ENCODE data around the gene HNRNPLL.
A peak's percentile ranks its signal among the peaks of the same experiment; 100 is the strongest.
"Not testable (repeated sequence)": the region's sequence is repeated elsewhere in the genome, so short reads cannot be mapped to it uniquely, and the experiment has no call there.

The HNRNPLL gene

GRCh38 chr2:38602732-38603401 lies at the start of gene HNRNPLL:
Gene HNRNPLL (minus strand): TSS chr2:38602928. CDS start chr2:38602626, 302 bp downstream.
- peak; percentile 95 to 97 for DNase-seq

DNA sequence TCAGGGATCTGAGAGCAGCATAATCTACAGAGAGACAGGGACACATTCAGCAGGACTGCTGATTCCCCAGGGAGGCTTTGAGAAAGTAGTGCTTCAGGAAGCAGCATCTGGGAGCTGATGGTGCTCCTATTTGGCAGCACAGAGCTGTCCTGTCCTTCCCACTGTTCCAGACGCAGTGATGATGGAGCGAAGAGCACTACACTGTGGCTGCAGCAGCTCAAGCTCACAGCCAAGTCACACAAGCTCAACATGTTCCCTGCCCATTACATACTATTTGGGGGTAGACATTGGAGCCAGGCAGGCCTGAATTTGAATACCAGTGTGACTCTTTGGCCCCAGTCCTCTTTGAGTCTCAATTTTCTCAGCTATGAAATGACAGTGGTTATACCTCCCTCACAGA lies 48.0 kb upstream of the HNRNPLL start:
- DNase-seq: no peak

- no peak for DNase-seq
Observed at GRCh38 chr2:38650012-38650411, 47.3 kb upstream of the HNRNPLL start.

DNA sequence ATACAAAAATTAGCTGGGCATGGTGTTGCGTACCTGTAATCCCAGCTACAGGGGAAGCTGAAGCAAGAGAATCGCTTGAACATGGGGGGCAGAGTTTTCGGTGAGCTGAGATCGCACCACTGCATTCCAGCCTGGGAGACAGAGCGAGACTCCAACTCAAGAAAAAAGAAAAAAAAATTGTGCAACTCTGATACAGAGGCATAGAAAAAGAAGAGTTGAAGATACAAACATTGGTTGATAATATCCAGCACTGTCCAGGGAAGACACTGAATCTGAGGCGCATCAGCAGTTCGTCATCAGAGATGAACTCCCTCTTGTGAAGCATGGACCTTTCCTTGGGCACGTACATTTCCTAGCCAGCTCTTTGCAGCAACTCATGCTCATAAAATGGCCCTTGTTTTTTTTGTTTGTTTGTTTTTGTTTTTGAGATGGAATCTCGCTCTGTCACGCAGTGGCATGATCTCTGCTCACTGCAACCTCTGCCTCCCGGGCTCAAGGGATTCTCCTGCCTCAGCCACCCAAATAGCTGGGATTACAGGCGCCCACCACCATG lies 46.5 kb upstream of the HNRNPLL start:
- DNase-seq: no peak

DNA sequence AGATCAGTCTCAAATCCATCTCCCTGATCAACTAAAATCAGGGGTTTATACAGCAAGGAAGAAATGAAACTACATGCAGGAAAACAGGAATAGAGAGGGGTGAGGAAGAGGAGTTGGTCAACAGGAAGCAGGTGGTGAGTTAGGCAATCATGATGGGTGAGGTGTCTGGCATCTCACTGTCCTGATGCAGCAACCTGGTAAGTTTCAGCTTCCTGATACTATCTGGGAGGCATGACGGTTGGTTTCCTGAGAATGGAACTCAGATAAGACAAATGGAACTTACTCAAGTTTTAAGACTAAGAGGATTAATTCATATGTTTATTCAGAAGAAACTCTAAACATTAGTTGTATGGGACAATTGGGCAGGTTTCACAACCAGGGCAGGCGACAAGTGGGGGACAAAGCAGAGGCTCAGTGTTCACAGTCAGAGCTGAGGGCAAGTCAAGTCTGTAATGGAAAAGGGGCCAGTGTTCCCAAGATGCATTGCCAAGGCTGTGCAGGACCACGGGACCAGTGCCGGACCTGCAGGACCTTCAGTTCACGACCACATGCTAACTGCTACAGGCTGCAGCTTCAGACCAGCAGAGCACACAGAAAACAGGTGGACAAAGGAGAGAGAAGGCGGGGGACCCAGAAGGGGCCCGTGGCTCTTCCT lies 45.5 kb upstream of the HNRNPLL start:
- no peak for DNase-seq

- not testable (repeated sequence) for DNase-seq
Observed at GRCh38 chr2:38643683-38644511, 41.2 kb upstream of the HNRNPLL start.

- no peak for DNase-seq
Observed at GRCh38 chr2:38643021-38643671, 40.4 kb upstream of the HNRNPLL start.

DNA sequence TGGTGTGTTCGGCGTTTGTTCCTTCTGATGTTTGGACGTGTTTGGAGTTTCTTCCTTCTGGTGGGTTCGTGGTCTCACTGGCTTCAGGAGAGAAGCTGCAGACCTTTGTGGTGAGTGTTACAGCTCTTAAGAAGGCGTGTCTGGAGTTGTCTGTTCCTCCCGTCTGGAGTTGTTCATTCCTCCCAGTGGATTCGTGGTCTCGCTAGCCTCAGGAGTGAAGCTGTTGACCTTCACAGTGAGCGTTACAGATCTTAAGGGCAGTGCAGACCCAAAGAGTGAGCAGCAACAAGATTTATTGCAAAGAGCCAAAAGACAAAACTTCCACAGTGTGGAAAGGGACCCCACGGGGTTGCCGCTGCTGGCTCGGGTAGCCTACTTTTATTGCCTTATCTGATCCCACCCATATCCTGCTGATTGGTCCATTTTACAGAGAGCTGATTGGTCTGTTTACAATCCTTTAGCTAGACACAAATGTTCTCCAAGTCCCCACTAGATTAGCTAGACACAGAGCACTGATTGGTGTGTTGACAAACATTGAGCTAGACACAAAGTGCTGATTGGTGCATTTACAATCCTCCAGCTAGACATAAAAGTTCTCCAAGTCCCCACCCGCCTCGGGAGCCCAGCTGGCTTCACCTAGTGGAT lies 39.8 kb upstream of the HNRNPLL start:
- not testable (repeated sequence) for DNase-seq

DNA sequence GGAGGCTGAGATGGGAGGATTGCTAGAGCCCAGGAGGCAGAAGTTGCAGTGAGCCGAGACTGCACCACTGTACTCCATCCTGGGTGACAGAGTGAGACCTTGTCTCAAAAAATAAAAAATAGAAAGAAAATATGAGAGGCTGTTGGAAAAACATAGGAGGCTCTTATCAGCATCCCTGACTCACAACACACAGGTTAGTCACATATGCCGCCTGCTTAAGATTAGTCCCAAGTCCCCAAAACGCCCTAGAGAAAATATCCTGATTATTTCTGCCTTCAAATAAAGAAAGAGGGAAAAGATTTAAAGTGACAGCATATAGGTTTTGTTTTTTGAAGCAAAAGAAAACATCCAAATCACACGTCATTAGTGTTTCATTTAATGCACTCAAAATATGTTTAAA lies 33.3 kb upstream of the HNRNPLL start:
- no peak for DNase-seq

GRCh38 chr2:38635139-38635538 lies 32.4 kb upstream of the HNRNPLL start:
- DNase-seq: no peak

GRCh38 chr2:38634684-38635083 lies 32.0 kb upstream of the HNRNPLL start:
- no peak for DNase-seq

DNA sequence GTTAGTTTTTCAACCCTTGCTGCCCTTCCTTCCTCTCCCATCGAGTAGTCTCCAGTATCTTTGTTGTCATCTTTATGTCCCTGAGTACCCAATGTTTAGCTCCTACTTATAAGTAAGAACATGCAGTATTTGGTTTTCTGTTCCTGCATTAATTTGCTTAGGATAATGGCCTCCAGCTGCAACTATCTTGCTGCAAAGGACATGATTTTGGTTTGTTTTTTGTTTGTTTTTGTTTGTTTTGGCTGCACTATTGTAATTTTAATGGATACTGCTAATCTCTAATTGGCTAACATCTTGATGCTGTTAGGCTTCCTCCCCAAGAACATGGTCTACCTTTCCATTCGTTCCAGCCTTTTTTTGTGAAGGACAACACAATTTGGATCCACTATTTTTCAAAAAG lies 31.2 kb upstream of the HNRNPLL start:
- no peak for DNase-seq

GRCh38 chr2:38632980-38633379 lies 30.3 kb upstream of the HNRNPLL start:
- DNase-seq: no peak

DNA sequence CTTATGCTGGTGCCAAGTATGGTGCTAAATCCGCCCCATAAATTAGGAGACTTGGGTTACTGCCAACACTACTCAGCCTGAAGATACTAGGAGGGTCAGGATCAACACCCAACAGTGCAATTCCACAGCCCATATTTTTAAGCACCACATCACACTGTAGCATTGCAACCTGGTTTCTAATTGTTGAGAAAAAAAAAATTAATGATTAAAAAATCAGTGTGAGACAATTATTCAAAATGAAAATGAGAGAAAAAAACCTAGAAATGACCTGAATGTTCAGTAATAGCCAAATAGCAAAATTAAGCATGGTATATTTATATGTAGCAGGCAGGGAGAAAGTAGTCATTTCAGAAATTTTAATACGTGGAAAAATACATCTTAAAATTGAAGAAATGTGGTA lies 29.2 kb upstream of the HNRNPLL start:
- DNase-seq: no peak

- no peak for DNase-seq
Observed at GRCh38 chr2:38629684-38630083, 27.0 kb upstream of the HNRNPLL start.

- DNase-seq: no peak
Observed at GRCh38 chr2:38627391-38627790, 24.7 kb upstream of the HNRNPLL start.

DNA sequence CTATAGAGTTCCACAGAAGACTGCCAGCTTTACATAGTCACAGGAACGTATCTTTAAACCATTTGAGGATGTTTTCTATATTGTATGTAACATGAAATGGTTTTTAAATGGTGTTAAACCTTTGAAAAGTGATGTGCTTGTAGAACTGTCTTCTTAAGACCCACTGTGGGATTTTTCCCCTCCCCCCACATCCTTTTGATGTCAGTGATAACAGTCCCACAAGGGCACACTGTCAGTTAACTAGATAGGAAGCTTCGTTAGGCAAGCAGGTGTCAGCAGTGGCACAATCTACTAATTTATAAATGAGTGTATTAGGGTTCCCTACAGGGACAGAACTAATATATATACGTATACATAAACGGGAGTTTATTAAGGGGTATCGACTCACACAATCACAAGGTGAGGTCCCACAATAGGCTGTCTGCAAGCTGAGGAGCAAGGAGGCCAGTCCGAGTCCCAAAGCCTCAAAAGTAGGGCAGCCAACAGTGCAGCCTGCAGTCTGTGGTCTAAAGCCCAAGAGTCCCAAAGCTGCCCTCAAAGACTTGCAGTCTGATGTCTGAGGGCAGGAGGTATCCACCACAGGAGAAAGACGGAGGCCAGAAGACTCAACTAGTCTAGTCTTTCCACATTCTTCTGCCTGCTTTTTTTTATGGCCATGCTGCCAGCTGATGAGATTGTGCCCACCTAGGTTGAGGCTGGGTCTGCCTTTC lies 23.8 kb upstream of the HNRNPLL start:
- DNase-seq: no peak

DNA sequence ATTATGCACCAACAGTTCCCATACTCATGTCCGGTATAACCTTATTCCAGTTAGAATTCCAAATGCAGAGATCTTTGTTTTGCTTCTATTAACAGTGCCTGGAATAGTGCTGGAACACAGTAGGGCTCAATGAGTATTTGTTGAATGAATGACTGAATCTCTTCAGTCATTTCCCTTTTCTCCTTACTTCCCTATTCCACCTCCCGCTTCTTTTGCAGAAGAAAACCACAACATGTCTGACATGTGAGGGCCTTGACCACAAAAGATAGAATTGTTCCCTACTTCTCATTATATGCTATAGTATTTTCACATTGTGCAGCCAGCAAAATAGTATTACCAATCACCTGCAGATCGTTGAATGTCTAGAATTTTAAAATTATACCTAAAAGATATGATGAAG lies 19.5 kb upstream of the HNRNPLL start:
- no peak for DNase-seq

GRCh38 chr2:38621018-38621417 lies 18.3 kb upstream of the HNRNPLL start:
- no peak for DNase-seq

DNA sequence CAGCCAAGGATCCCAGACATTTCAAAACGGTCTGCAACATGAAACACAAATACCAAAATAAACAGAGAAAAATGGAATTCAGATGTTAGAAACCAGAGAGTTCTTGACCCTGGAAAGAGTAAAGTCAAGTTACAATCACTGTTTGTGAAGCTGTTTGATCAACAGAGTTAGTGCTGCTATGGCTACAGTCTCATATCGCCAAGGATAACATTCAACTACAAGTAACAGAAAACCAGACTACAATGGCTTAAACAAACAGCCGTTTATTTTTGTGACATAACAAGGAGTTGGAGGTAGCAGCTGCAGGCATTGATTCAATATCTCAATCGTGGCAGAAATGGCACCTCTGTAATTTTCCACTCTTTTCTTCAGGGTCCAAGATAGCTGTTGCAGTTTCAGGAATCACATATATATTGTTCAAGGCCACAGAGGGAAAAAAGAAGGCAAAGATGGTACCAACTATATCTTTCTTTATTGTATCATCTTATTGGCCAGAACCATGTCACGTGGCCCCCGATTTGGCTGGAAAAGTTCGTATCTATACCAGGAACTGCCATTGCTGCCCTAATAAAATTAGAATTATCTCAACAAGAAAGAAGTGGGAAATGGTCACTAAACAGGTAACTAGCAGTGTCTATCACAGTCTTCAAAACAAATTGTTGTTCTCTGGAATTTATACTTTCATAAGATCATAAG lies 17.7 kb upstream of the HNRNPLL start:
- DNase-seq: no peak
